K562 (cell line): ENCODE results near the gene GLDC. TPM values are rescaled to one million over a fixed set of nuclear protein-coding genes. Genes with fewer than 3 reads are reported as not detected.

Experiments
- ATAC-seq: fragments of 200-7000 bp; cut with Tn5 transposase; 3 replicates; pipeline ENCODE4 v1.9.1; 2020; ENCODE audit warnings: moderate library complexity
- BruUV-seq: library from RNA; stranded (reverse); fragments of 400-500 nt; replicated peaks from 2 replicates; lab custom pipeline; 2021; lab: Mats Ljungman, UMichigan
- CTCF ChIA-PET: fragments of 300-600 bp; formaldehyde crosslinking; extraction: SDS; loops from one replicate; lab custom pipeline; 2021; ENCODE audit warnings: low intra/inter-chr PET ratio; lab: Yijun Ruan, JAX
- POLR2A ChIA-PET: fragments of 300-600, 350-650 bp; sonication (Branson Sonifier 250); formaldehyde crosslinking; extraction: SDS; loops from one replicate; lab custom pipeline; 2021; ENCODE audit warnings: antibody characterized with exemption, inconsistent platforms; lab: Yijun Ruan, JAX
- DNase-seq, 4 experiments: peaks; one replicate each; pipeline versions ENCODE4 v3.0.0 to v3.0.0-alpha.2; 2011 to 2018; ENCODE audit warnings: low spot score in 3 of 4, mixed read lengths in 3 of 4; ENCODE audit errors: extremely low read depth in 1 of 4
- FAIRE-seq: peaks from 2 replicates; lab custom pipeline; 2011; peaks lifted over from hg19 to GRCh38; lab: Jason Lieb, UNC
- H2AFZ ChIP-seq: 2 replicates; pipeline ENCODE4 v1.6.0; 2011; ENCODE audit warnings: low read depth, low read length, control low read depth, inconsistent platforms
- H3K27ac ChIP-seq: fragments of 200-600 bp; 3 replicates; pipeline ENCODE4 v1.8.0; 2011; ENCODE audit warnings: low read depth, mild to moderate bottlenecking, control low read depth, inconsistent platforms, low read length, moderate library complexity, mixed read lengths; ENCODE audit errors: extremely low read depth
- H3K27me3 ChIP-seq, 2 experiments: fragments of 300-600 bp in 1 of 2; 2 replicates in 1 of 2; 3 replicates in 1 of 2; pipeline versions ENCODE4 v1.6.0 to v1.8.0; 2011; ENCODE audit warnings: inconsistent platforms in 2 of 2, low read length in 2 of 2, mild to moderate bottlenecking in 1 of 2, mixed read lengths in 1 of 2, moderate library complexity in 1 of 2; ENCODE audit not compliant: control insufficient read depth in 2 of 2, insufficient read depth in 2 of 2
- H3K36me3 ChIP-seq: fragments of 300-600 bp; 3 replicates; pipeline ENCODE4 v1.8.0; 2011; ENCODE audit warnings: mild to moderate bottlenecking, low read length, inconsistent platforms; ENCODE audit not compliant: control insufficient read depth, insufficient read depth
- H3K4me1 ChIP-seq, 2 experiments: fragments of 200-600 bp in 1 of 2; replicated peaks in 1 of 2; 2 replicates in 1 of 2; 3 replicates in 1 of 2; pipeline versions ENCODE4 v1.5.1 to v1.8.0; 2011; ENCODE audit warnings: inconsistent platforms in 2 of 2, low read length in 2 of 2, mild to moderate bottlenecking in 1 of 2, mixed read lengths in 1 of 2, moderate library complexity in 1 of 2; ENCODE audit not compliant: control insufficient read depth in 2 of 2, insufficient read depth in 2 of 2
- H3K4me2 ChIP-seq: 2 replicates; pipeline ENCODE4 v1.6.1; 2011; ENCODE audit warnings: low read length, control low read depth, inconsistent platforms, mixed read lengths; ENCODE audit not compliant: insufficient read depth
- H3K4me3 ChIP-seq: fragments of 200-600 bp; sonication (generic), shearing (Covaris generic); 2 replicates; pipeline ENCODE4 v1.5.1; 2016; ENCODE audit warnings: control low read depth, inconsistent platforms
- H3K79me2 ChIP-seq: fragments of 200-600 bp; 3 replicates; pipeline ENCODE4 v1.8.0; 2011; ENCODE audit warnings: low read length, inconsistent platforms; ENCODE audit not compliant: control insufficient read depth, insufficient read depth
- H3K9ac ChIP-seq, 2 experiments: 2 replicates each; pipeline versions ENCODE4 v1.6.0 to v1.6.1; 2011; ENCODE audit warnings: low read depth in 2 of 2, low read length in 2 of 2, control low read depth in 1 of 2, inconsistent platforms in 1 of 2, mild to moderate bottlenecking in 1 of 2, mixed read lengths in 1 of 2; ENCODE audit not compliant: insufficient read depth in 1 of 2
- H3K9me1 ChIP-seq: one replicate; pipeline ENCODE4 v1.6.0; 2011; ENCODE audit warnings: inconsistent platforms, mild to moderate bottlenecking, low read length, moderate library complexity; ENCODE audit not compliant: control insufficient read depth, insufficient read depth
- H3K9me3 ChIP-seq: replicated peaks from 2 replicates; pipeline ENCODE4 v1.5.1; 2011; ENCODE audit warnings: low read depth, low read length, inconsistent platforms; ENCODE audit not compliant: control insufficient read depth, insufficient read depth
- H4K20me1 ChIP-seq: replicated peaks from 2 replicates; pipeline ENCODE4 v1.6.1; 2011; ENCODE audit warnings: low read length, inconsistent platforms, mixed read lengths; ENCODE audit not compliant: control insufficient read depth, insufficient read depth
- FUS ChIP-seq: fragments of 200-400 bp; formaldehyde crosslinking; optimal IDR thresholded peaks from 2 replicates; pipeline ENCODE3; 2017; ENCODE audit warnings: low read depth, low read length
- PTTG1 ChIP-seq: fragments of 450-650 bp; IDR thresholded peaks from 2 replicates; pipeline ENCODE4 v1.6.1; 2016; ENCODE audit warnings: low read depth, mild to moderate bottlenecking, missing genetic modification characterization, missing compliant biosample characterization
- SMARCA5 ChIP-seq: fragments of 450-650 bp; IDR thresholded peaks from 2 replicates; pipeline ENCODE4 v1.6.1; 2016
- ZNF354B ChIP-seq: fragments of 250-450 bp; sonication (Bioruptor Pico); IDR thresholded peaks from 2 replicates; pipeline ENCODE4 v1.4.0; 2020
- ZSCAN29 ChIP-seq: fragments of 450-650 bp; IDR thresholded peaks from 2 replicates; pipeline ENCODE4 v1.6.1; 2017
- WGBS: fragments of 100-300 bp; shearing (Covaris generic); methylation state at CpG from one replicate; pipeline ENCODE4 v1.1.6; 2016; ENCODE audit warnings: low coverage, mixed read lengths; ENCODE audit not compliant: insufficient coverage; ENCODE audit errors: missing lambda C conversion rate; 5-methylcytosine and 5-hydroxymethylcytosine counted together
- in situ Hi-C: fragments of 300-500 bp; cut with MboI; formaldehyde crosslinking; loops from 4 replicates; pipeline ENCODE4 v1.15.0; 2018; ENCODE audit warnings: inconsistent platforms, mixed read lengths
- intact Hi-C: fragments of 100-400 bp; cut with micrococcal nuclease; formaldehyde crosslinking; loops from 2 replicates; pipeline ENCODE4 v1.14.2; 2022
- polyA plus RNA-seq, 8 experiments: library from polyadenylated mRNA; depleted of rRNA in 4 of 8; stranded (reverse) in 5 of 8; unstranded in 3 of 8; fragments of >200 nt; fragmentation: Nextera tagmentation in 2 of 8; fragmentation: Illumina TruSeq in 1 of 8; extraction: Ambion mirVana in 2 of 8; extraction: Trizol in 1 of 8; gene quantifications; 2 replicates each; pipeline versions ENCODE4 v1.2.1 to v1.2.3, GENCODE V29; 2011 to 2014; ENCODE audit warnings: inconsistent platforms in 1 of 8, missing spikeins in 1 of 8
- total RNA-seq, 7 experiments: library from RNA; depleted of rRNA in 6 of 7; stranded (reverse); fragments of >200 nt in 6 of 7; fragmentation: Illumina TruSeq in 2 of 7; extraction: Trizol in 2 of 7; gene quantifications; 2 replicates each; pipeline versions ENCODE4 v1.2.1 to v1.2.3, GENCODE V29; 2011 to 2021; ENCODE audit warnings: low replicate concordance in 1 of 7
- TF ChIP-seq, protein P1 (sequence below): conservative IDR thresholded peaks from 2 replicates; pipeline ENCODE4 v1.6.1; 2011; ENCODE audit warnings: low read depth, mild to moderate bottlenecking, low read length; ENCODE audit not compliant: control insufficient read depth
- TF ChIP-seq, protein P2 (sequence below): fragments of 200-800 bp; sonication (Bioruptor generic); IDR thresholded peaks from 2 replicates; pipeline ENCODE4 v1.6.1; 2016; ENCODE audit warnings: missing genetic modification characterization, missing compliant biosample characterization

The GLDC gene
- total and polyA plus RNA-seq, 9 of the 15 experiments (the other 6 are each of a cell fraction or from before 2014, with no cell fraction given) = 0.03 to 0.27 (median 0.08) TPM; not detected in 6

DNA sequence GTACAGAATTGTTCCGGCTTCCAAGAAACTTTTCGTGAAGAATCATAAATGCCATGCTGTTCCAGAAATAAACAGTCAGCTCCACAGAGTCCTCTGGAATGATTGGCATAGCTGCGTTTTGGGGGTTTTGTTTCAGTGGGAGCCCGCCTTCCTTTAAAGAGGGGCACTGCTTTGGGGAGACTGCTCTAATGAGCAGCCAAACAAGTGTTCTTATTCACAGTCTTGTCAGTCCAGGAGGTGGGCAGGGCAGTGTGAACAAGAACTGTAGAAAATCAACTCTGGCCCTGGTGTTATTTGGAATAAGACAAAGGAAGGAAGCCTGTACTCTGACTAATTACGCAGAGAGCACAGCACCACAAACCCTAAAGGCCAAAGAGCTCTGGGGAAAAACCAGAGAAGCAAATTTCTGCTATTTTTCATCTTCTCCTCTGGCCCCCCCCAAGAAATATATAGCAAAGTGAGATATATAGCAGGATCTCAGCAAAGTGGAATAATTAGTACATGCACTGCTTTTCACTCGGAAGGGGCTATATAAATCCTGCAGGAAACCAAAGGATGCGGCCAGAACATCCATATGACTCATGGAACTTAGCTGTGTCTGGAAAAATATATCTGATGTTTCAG, 92.9 kb downstream of the GLDC start:
- WGBS = 5% methylated on average over 7 of the region's 7 CpGs
- POLR2A ChIA-PET = no interaction called here
- no peaks in the 10 kb centered on the region for H3K36me3 ChIP-seq
- no peak overlapping the region for H3K27ac ChIP-seq
- H3K4me3 ChIP-seq = no peak overlapping the region
- H3K27me3 ChIP-seq = peaks cover 0 to 13% of the 10 kb centered on the region in 2 experiments; a peak in 3 of 5 replicates
- no peaks in the 10 kb centered on the region for H3K9me3 ChIP-seq
- DNase-seq (no peak), ATAC-seq (no peak), FAIRE-seq (no peak)
- BruUV-seq = no TSS peak
- no peaks in the 10 kb centered on the region for H3K79me2 ChIP-seq
- no peak overlapping the region for H2AFZ ChIP-seq
- no peak overlapping the region for H3K9ac ChIP-seq
- in situ Hi-C loops = loop anchor here (25.0 kb wide), 1 partner anchor 490 kb away; no protein-coding TSS in a partner anchor
- H3K4me2 ChIP-seq = no peak overlapping the region
- TF ChIP-seq FUS (no peak), ZSCAN29 (no peak), ZNF354B (CRISPR knock-in tag) (no peak), PTTG1 (tag) (no peak), SMARCA5 (no peak)
- TF ChIP-seq, protein P1, sequence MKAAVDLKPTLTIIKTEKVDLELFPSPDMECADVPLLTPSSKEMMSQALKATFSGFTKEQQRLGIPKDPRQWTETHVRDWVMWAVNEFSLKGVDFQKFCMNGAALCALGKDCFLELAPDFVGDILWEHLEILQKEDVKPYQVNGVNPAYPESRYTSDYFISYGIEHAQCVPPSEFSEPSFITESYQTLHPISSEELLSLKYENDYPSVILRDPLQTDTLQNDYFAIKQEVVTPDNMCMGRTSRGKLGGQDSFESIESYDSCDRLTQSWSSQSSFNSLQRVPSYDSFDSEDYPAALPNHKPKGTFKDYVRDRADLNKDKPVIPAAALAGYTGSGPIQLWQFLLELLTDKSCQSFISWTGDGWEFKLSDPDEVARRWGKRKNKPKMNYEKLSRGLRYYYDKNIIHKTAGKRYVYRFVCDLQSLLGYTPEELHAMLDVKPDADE = no peak
- TF ChIP-seq, protein P2, sequence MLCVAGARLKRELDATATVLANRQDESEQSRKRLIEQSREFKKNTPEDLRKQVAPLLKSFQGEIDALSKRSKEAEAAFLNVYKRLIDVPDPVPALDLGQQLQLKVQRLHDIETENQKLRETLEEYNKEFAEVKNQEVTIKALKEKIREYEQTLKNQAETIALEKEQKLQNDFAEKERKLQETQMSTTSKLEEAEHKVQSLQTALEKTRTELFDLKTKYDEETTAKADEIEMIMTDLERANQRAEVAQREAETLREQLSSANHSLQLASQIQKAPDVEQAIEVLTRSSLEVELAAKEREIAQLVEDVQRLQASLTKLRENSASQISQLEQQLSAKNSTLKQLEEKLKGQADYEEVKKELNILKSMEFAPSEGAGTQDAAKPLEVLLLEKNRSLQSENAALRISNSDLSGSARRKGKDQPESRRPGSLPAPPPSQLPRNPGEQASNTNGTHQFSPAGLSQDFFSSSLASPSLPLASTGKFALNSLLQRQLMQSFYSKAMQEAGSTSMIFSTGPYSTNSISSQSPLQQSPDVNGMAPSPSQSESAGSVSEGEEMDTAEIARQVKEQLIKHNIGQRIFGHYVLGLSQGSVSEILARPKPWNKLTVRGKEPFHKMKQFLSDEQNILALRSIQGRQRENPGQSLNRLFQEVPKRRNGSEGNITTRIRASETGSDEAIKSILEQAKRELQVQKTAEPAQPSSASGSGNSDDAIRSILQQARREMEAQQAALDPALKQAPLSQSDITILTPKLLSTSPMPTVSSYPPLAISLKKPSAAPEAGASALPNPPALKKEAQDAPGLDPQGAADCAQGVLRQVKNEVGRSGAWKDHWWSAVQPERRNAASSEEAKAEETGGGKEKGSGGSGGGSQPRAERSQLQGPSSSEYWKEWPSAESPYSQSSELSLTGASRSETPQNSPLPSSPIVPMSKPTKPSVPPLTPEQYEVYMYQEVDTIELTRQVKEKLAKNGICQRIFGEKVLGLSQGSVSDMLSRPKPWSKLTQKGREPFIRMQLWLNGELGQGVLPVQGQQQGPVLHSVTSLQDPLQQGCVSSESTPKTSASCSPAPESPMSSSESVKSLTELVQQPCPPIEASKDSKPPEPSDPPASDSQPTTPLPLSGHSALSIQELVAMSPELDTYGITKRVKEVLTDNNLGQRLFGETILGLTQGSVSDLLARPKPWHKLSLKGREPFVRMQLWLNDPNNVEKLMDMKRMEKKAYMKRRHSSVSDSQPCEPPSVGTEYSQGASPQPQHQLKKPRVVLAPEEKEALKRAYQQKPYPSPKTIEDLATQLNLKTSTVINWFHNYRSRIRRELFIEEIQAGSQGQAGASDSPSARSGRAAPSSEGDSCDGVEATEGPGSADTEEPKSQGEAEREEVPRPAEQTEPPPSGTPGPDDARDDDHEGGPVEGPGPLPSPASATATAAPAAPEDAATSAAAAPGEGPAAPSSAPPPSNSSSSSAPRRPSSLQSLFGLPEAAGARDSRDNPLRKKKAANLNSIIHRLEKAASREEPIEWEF (CRISPR knock-in tag) = no peak
- H3K9me1 ChIP-seq = no peaks in the 10 kb centered on the region
- intact Hi-C loops = no loop called here
- no peaks in the 10 kb centered on the region for H3K4me1 ChIP-seq
- CTCF ChIA-PET = no interaction called here
- H4K20me1 ChIP-seq = no peaks in the 10 kb centered on the region
